ENCODE measurements around the gene MAGI3.

- TF ChIP-seq CTCF (conservative IDR thresholded peaks at IDR 0.05 in 1 of 2, IDR thresholded peaks at IDR 0.05 in 1 of 2; ENCODE audit: low read depth in 1 of 2, low read length in 2 of 2) (no peak), EZH2 (IDR thresholded peaks at IDR 0.05; ENCODE audit: low read length, missing control alignments) (no peak)
Measured at GRCh38 chr1:113403065-113403464, 12.8 kb downstream of the MAGI3 start.
